Measurements from ENCODE around the gene TMEM138. TPM values are rescaled to one million over a fixed set of nuclear protein-coding genes. Genes with fewer than 3 reads are reported as not detected.

TMEM138 gene
- total RNA-seq, 2 experiments from 2014 or later = 59.2 to 60.9 TPM

GRCh38 chr11:61404103-61404502, 41.9 kb downstream of the TMEM138 start:
- no peak overlapping the region for H3K4me3 ChIP-seq (ENCODE audit: low read length)
- peaks cover 66% of the 10 kb centered on the region for H3K36me3 ChIP-seq (ENCODE audit: insufficient read depth, low read length)

DNA sequence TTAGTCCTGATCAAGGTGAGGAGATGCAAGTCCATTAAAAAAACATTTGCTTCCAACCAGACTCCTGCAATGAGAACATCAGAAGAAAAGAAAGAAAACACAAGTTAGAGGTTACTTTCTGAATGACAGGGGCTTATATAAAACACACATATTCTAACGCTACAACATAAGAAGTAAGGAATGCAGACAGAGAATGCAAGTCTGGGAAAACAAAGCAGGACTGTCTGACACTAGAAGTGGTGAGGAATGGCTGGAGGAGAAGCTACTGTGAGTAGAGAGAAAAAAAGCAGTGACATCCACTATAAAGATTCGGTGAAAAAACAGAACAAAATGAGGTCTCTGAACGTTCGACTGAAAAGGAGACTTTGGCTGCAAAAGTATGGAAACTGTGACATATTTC, 42.5 kb downstream of the TMEM138 start:
- no peaks in the 10 kb centered on the region for H3K27me3 ChIP-seq (ENCODE audit: control insufficient read depth in 1 of 2, insufficient read depth in 2 of 2, low read length in 2 of 2)
- CTCF ChIA-PET = no interaction called here
- H3K36me3 Mint-ChIP-seq (ENCODE audit: low read depth) = peaks cover 93% of the 10 kb centered on the region
- H3K4me3 ChIP-seq (ENCODE audit: low read length) = no peak overlapping the region
- no peaks in the 10 kb centered on the region for H3K9me3 Mint-ChIP-seq
- intact Hi-C loops (cut with DNase I, micrococcal nuclease) = no loop called here
- no peak for TF ChIP-seq CTCF (IDR thresholded peaks at IDR 0.05)
- DNase-seq = no peak
- H3K4me1 Mint-ChIP-seq (ENCODE audit: low read depth) = no peaks in the 10 kb centered on the region
- H3K36me3 ChIP-seq (ENCODE audit: insufficient read depth, low read length) = peaks cover 70% of the 10 kb centered on the region
- no peak overlapping the region for H3K27ac ChIP-seq (ENCODE audit: low read depth in 1 of 2, low read length in 2 of 2)
- H3K27ac Mint-ChIP-seq = no peak overlapping the region
- no peaks in the 10 kb centered on the region for H3K4me1 ChIP-seq (ENCODE audit: insufficient read depth, low read length)
- no peaks in the 10 kb centered on the region for H3K9me3 ChIP-seq (ENCODE audit: control insufficient read depth in 1 of 2, insufficient read depth in 1 of 2, low read length in 2 of 2)
- no peaks in the 10 kb centered on the region for H3K27me3 Mint-ChIP-seq
- no peak for ATAC-seq (ENCODE audit: poor library complexity)
- POLR2A ChIA-PET = no interaction called here
- H3K4me3 Mint-ChIP-seq = no peak overlapping the region

More at GRCh38 chr11:61404103-61404502, 41.9 kb downstream of the TMEM138 start:
- no peaks in the 10 kb centered on the region for H3K9me3 ChIP-seq (ENCODE audit: control insufficient read depth in 1 of 2, insufficient read depth in 1 of 2, low read length in 2 of 2)
- H3K4me1 Mint-ChIP-seq (ENCODE audit: low read depth) = no peaks in the 10 kb centered on the region
- H3K36me3 Mint-ChIP-seq (ENCODE audit: low read depth) = peaks cover 87% of the 10 kb centered on the region
- intact Hi-C loops (cut with DNase I, micrococcal nuclease) = no loop called here
- H3K4me1 ChIP-seq (ENCODE audit: insufficient read depth, low read length) = no peaks in the 10 kb centered on the region
- ATAC-seq (ENCODE audit: poor library complexity) (no peak), DNase-seq (no peak)
- TF ChIP-seq CTCF (IDR thresholded peaks at IDR 0.05) = no peak
- CTCF ChIA-PET = no interaction called here
- H3K4me3 Mint-ChIP-seq = no peak overlapping the region
- no peak overlapping the region for H3K27ac ChIP-seq (ENCODE audit: low read depth in 1 of 2, low read length in 2 of 2)
- no peaks in the 10 kb centered on the region for H3K27me3 Mint-ChIP-seq
- POLR2A ChIA-PET = interaction anchor here (1.6 kb wide), 1 partner anchor 11 kb away, joined by 6 read pairs; the partner anchor contains the start of gene TMEM216
- no peak overlapping the region for H3K27ac Mint-ChIP-seq
- H3K27me3 ChIP-seq (ENCODE audit: control insufficient read depth in 1 of 2, insufficient read depth in 2 of 2, low read length in 2 of 2) = no peaks in the 10 kb centered on the region
- no peaks in the 10 kb centered on the region for H3K9me3 Mint-ChIP-seq

GRCh38 chr11:61406067-61406466, 43.9 kb downstream of the TMEM138 start:
- Mint-ChIP-seq H3K4me3 (no peak overlapping the region), H3K9me3 (no peaks in the 10 kb centered on the region), H3K4me1 (ENCODE audit: low read depth) (no peaks in the 10 kb centered on the region), H3K36me3 (ENCODE audit: low read depth) (peaks cover 97% of the 10 kb centered on the region), H3K27ac (no peak overlapping the region), H3K27me3 (no peaks in the 10 kb centered on the region)
- no peak for TF ChIP-seq CTCF (IDR thresholded peaks at IDR 0.05)
- CTCF ChIA-PET = no interaction called here
- POLR2A ChIA-PET = interaction anchor here (1.2 kb wide), 1 partner anchor 14 kb away, joined by 3 read pairs; the partner anchor contains the start of gene TMEM216
- no peaks in the 10 kb centered on the region for H3K4me1 ChIP-seq (ENCODE audit: insufficient read depth, low read length)
- ATAC-seq (ENCODE audit: poor library complexity) (no peak), DNase-seq (no peak)
- peaks cover 84% of the 10 kb centered on the region for H3K36me3 ChIP-seq (ENCODE audit: insufficient read depth, low read length)
- H3K4me3 ChIP-seq (ENCODE audit: low read length) = no peak overlapping the region
- H3K9me3 ChIP-seq (ENCODE audit: control insufficient read depth in 1 of 2, insufficient read depth in 1 of 2, low read length in 2 of 2) = no peaks in the 10 kb centered on the region
- intact Hi-C loops (cut with DNase I, micrococcal nuclease) = no loop called here
- H3K27ac ChIP-seq (ENCODE audit: low read depth in 1 of 2, low read length in 2 of 2) = no peak overlapping the region
- no peaks in the 10 kb centered on the region for H3K27me3 ChIP-seq (ENCODE audit: control insufficient read depth in 1 of 2, insufficient read depth in 2 of 2, low read length in 2 of 2)
